HG02943 (cell line): ENCODE data around the gene CLTCL1.
A peak's percentile ranks its signal among the peaks of the same experiment; 100 is the strongest.
"Not testable (repeated sequence)": the region's sequence is repeated elsewhere in the genome, so short reads cannot be mapped to it uniquely, and the experiment has no call there.

Experiments used
- ATAC-seq: cut with Tn5 transposase; IDR thresholded peaks from one replicate; pipeline ENCODE4 v1.9.1; 2021; ENCODE audit warnings: mild to moderate bottlenecking, low read depth, moderate library complexity; ENCODE audit not compliant: unreplicated experiment

Gene CLTCL1

DNA sequence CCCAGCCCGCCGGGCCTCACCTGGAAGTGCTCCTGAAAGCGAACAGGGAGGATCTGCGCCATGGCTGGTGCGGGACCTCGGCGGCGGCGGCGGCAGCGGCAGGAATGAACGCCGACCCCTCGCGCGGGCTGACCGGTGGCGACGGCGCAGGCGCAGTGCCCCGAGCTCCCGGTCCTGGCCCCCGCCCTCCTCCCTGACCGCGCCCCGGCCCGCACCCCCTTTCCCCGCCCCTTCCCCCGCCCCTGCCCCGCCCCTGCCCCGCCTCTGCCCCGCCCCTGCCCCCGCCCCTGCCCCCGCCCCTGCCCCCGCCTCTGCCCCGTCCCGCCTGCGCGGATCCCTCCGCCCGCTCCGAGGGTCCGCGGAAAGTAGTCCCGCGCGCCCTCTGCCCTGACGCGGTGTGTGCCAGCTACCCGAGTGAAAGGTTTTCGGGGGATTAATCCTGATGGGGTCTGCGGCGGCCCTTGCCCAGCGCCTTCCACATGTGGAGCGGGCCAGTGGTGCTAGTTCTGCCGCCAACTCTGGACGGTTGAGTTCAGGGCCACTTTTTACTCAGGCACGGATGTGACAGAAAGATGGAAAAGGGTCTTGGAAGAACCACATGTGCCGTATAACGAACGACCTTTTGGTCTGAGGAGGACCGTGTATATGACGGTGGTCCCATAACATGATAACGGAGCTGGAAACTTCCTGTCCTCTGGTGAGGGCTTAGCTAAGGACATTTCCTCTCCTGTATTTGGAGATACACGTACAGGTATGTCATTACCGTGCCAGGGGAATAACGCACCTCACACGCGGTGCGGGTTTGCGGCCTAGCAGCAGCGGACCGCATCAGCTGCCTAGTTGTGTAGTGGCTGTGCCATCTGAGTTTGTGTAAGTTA lies at the start of gene CLTCL1:
TSS of gene CLTCL1 (minus strand) at position 140 of the 878 bp plus-strand sequence. CDS start at position 62, 78 bp downstream.
- ATAC-seq: peak; percentile 46

DNA sequence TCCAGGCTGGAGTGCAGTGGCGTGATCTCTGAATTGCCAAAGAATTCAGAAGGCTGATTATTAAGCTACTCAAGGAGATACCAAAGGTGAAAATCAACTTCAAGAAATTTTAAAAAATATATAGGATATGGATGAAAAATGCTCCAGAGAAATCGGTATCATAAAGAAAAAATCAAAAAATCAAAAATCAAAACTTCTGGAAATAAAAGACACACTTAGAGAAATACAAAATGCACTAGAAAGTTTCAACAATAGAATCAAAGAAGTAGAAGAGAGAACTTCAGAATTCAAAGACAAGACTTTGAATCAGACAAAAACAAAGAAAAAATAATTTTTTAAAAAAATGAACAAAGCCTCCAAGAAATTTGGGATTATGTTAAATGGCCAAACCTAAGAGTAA lies 45.6 kb upstream of the CLTCL1 start:
- no peak for ATAC-seq

DNA sequence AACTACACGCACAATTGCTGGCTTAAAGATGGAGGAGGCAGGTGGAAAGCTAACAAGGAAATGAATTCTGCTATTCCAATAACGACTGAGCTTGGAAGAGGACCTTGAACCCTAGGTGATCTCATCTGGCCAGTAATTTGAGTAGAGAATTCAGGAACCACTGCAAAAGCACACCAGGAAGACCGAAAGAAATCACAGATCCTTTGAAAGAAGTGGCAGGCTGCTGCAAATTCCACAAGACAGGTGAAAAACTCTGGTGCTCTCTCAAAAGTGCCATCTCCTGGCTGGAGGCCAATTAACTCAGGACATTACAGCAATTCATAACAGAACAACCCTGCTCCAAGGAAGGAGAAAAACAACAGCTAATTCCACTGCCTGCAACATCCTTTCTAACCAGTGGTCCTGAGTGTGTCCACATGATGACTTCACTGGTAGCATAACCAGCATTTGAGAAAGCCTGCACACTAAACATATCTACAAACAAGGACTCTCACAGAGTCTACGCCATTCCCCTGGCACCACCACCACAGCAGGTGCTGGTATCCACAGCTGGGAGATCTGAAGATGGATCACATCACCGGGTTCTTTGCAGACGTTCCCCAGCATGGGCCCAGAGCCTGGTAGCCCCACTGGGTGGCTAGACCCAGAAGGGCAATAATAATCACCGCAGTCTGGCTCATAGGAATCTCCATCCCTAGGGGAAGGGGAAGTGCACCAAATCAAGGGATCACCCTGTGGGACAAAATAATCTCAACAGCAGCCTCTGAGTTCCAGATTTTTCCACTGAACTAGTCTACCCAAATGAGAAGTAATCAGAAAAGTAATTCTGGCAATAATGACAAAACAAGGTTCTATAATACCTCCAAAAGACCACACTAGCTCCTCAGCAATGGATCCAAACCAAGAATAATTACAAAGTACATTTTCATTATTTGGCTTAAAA lies 44.9 kb upstream of the CLTCL1 start:
- no peak for ATAC-seq

DNA sequence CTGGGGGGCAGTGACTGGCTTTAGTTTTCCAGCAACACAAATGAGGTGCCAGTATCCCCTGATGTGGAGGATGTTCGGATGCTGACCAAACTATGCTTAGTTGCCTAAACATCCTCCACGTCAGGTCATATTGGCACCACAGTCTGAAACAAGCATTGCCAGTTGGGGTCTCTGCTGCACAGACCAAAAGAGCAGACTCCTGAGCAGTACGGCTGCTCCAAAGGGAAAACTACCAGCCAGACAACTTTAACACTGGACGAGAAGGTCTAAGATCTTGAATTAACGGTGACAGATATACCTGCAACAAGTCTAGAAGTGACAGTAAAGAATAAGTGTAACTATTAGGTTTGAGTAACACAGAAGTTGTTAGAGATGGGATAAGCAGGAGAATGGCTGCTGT lies 40.5 kb upstream of the CLTCL1 start:
- no peak for ATAC-seq

DNA sequence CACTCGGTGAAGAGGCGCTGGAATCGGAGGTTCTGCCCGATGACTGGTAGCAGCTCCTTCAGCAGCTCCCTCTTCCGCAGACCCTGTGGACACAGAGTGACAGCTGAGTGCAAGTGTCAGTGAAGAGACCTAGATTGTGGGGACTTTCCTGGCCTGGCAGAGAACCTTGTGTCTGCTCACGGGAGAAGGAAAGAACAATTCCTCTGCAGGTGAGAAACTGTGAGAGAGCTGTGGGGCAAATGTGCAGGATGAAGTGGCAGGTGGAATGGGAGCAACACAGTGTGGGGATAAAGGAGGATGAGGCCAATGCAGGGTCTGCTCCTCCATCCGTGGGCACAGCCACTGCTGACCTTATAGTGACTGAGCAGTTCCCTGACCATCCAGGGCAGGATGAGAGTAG lies 40.0 kb upstream of the CLTCL1 start:
- ATAC-seq: no peak

DNA sequence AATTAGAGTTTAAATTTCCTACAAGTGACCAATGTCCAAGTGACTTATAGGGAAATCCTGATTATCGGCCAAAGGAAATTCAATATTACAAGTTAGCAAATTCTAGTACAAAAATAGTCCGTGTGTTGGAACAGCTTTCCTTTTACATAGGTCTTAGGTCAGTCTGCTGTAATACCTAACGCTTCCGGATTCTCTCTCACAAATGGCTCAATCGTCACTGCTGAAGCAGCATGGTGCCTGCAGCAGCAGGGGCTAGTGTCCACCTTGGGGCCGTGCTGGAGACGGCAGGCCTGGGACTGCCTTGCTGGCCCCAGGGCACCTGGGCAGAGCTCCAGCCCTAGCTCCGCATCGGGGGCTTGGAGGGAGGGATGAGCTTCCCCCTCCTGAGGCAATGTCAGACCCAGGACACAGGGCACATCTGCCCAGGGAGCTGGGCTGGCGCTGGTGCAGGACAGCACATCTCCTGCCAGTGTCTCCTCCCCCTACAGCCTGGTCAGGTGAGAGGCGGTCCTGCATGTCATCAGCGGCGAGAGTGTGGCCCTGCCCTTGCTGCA lies 39.4 kb upstream of the CLTCL1 start:
- no peak for ATAC-seq

DNA sequence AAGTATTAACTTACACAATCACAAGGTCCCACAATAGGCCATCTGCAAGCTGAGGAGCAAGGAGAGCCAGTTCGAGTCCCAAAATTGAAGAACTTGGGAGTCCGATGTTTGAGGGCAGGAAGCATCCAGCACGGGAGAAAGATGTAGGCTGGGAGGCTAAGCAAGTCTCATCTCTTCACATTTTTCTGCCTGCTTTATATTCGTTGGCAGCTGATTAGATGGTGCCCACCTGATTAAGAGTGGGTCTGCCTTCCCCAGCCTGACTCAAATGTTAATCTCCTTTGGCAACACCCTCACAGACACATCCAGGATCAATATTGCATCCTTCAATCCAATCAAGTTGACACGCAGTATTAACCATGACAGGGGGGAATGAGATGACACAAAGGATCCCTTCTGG lies 38.7 kb upstream of the CLTCL1 start:
- ATAC-seq: not testable (repeated sequence)

DNA sequence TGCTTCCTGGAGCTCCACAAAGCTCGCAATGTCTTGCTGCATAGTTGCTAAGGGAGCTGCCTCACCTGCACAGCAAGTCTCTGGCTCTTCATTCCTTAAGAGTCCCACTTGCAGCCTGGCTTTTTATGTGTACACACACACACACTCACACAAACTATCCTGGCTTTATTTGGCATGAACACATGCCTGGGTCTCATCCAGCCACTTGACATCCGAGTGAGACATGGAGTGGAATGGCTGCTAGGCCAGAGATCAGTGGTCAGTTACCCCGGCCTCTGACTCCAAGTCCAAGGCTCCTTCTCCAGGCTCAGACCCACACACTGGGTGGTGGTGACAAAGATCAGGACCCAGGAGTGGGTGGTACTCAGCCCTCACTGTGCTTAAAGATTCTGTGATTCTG lies 37.9 kb upstream of the CLTCL1 start:
- ATAC-seq: no peak

DNA sequence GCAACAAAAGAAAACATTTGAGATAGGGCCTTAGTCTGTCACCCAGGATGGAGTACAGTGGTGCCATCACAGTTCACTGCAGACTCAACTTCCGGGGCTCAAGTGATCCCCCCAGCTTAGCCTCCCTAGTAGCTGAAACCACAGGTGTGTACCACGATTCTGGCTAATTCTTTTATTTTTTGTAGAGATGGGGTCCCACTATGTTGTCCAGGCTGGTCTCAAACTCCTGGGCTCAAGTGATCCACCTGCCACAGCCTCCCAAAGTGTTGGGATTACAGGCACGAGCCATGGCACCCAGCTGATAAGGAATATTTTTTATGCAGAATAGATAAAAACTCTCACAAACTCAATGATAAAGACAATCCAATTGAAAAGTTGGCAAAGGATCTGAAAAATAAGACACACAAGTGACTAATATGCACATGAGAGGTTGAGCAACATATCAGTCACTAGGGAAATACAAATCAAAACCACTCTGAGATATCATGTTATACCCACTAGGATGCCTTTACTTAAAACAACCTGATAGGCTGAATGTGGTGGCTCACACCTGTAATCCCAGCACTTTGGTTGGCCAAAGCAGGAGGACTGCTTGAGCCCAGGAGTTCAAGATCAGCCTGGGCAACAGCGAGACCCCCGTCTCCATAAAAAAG lies 33.9 kb upstream of the CLTCL1 start:
- ATAC-seq: no peak

DNA sequence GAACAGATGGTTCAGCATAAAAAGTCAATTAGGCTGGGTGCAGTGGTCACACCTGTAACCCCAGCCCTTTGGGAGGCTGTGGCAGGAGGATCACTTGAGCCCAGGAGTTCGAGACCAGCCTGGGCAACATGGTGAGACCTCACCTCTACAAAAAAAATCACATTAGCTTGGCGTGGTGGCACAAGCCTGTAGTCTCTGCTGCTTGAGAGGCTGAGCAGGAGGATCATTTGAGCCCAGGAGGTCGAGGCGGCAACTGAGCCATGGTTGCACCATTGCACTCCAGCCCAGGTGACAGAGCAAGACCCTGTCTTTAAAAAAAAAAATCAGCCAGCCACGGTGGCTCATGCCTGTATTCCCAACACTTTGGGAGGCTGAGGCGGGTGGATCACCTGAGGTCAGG lies 31.9 kb upstream of the CLTCL1 start:
- ATAC-seq: not testable (repeated sequence)

DNA sequence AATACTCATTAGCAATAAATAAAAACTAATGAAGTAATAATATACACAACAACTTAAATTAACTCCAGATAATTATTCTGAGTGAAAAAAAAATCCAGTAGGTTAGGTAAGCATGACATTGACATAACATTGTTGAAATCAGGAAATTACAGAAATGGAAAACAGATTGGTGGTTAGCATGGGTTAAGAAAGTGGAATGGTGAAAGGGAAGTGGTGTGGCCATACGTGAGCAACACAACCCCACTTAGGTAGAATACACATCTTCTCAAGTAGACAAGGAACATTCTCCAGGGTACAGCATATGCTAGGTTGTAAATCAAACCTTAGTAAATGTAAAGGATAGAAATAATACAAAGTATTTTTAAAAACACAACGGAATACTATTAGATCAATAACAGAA lies 30.2 kb upstream of the CLTCL1 start:
- no peak for ATAC-seq

DNA sequence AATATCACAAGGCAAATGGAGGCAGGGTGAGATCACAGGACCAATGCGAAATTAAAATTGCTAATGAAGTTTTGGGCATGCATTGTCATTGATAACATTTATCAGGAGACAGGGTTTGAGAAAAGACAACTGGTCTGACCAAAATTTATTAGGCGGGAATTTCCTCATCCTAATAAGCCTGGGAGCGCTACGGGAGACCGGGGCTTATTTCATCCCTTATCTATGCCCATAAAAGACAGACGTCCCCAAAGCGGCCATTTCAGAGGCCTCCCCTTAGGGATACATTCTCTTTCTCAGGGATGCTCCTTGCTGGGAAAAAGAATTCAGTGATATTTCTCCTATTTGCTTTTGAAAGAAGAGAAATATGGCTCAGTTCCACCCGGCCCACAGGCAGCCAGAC lies 28.6 kb upstream of the CLTCL1 start:
- ATAC-seq: not testable (repeated sequence)

DNA sequence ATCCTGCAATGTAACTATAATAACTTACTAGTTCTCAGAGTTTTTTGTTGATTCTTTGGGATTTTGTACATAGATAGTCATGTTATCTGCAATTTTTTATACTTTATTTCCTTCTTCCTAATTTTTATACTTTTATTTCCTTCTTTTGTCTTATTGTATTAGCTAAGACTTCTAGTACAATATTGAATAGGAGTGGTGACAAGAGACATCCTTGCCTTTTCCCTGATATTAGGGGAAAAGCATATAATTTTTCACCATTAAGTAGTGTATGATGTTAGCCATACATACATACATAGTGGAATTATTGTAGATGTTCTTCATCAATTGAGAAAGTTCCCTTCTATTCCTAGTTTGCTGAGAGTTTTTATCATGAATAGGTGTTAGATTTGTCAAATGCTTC lies 27.8 kb upstream of the CLTCL1 start:
- no peak for ATAC-seq

DNA sequence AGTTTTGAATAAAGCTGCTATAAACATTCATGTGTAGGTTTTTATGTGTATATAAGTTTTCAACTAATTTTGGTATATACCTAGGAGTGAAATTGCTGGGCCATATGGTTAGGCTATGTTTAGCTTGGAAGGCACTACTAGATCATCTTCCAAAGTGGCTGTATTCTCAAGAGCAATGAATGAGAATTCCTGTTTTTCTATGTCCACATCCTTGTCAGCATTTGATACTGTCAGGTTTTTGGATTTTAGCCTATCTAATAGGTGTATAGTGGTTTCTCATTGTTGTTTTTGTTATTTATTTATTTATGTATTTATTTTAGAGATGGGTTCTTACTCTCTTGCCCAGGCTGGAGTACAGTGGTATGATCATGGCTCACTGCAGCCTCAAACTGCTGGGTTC lies 26.3 kb upstream of the CLTCL1 start:
- ATAC-seq: no peak

DNA sequence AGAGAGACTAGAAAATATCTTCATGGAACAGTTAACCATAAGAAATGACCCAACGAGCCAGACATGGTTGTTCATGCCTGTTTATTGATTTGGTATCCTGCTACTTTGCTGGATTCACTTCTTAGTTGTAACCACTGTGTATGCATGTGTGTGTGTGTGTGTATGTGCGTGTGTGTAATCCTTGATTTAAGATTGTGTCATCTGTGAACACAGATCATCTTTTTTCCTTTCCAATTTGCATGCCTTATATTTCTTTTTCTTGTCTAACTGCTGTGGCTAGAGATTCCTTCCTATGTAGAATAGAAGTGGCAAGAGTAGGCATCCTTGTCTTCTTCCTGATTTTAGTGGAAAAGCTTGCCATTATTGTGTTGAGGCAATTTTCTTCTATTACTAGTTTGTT lies 16.4 kb upstream of the CLTCL1 start:
- no peak for ATAC-seq

DNA sequence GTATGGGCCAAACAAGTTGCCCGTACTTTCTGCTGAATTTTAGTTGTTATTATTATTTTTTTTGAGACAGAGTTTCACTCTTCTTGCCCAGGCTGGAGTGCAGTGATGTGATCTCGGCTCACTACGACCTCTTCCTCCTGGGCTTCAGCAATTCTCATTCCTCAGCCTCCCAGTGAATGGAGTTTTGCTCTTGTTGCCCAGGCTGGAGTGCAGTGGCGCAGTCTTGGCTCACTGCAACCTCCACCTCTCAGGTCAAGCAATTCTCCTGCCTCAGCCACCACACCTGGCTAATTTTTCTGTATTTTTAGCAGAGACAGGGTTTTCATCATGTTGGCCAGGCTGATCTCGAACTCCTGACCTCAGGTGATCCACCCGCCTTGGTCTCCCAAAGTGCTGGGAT lies 15.0 kb upstream of the CLTCL1 start:
- ATAC-seq: not testable (repeated sequence)

DNA sequence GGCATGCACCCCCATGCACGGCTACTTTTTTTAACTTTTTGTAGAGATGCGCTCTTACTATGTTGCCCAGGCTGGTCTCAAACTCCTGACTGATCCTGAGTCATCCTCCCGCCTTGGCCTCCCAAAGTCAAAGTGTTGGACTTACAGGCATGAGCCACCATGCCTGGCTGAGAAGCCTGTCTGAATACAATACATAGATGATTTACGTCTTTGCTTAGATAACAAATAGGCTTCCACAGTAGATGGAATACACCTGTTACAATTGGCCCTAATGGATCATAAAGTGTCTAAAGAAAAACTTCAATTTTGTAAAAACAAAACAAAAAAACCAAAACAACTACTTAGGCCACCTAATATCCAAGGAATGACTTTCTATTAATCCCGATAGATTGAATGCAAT lies 13.0 kb upstream of the CLTCL1 start:
- no peak for ATAC-seq

DNA sequence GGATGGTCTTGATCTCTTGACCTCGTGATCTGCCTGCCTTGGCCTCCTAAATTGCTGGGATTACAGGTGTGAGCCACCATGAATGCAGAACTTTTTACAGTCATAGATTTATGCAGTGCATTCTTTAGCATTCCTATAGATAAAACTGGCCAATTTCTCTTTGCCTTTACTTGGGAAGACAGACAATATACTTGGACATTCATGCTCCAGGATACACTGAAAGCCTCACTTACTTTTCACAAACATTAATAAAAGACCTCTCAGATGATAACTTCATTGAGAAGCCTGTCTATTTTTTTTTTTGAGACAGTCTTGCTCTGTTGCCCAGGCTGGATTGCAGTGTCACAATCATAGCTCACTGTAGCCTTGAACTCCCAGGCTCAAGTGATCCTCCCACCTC lies 12.3 kb upstream of the CLTCL1 start:
- no peak for ATAC-seq

DNA sequence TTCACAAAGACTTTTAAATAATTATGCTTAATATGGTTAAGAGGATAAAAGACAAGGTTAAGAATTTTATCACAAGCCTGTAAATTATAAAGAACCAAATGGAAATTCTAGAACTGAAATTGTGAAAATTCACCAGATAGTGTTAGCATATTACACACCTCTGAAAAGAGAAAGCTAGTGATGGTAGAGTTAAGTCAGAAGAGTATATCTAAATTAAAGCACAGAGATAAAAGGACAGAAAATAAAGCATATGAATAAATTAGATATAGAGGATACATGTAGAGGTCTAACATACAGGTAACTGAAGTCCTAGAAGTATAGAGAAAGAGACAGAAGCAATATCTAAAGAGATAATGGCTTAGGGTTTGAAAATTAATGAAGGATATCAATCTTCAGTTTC lies 4.2 kb upstream of the CLTCL1 start:
- no peak for ATAC-seq

DNA sequence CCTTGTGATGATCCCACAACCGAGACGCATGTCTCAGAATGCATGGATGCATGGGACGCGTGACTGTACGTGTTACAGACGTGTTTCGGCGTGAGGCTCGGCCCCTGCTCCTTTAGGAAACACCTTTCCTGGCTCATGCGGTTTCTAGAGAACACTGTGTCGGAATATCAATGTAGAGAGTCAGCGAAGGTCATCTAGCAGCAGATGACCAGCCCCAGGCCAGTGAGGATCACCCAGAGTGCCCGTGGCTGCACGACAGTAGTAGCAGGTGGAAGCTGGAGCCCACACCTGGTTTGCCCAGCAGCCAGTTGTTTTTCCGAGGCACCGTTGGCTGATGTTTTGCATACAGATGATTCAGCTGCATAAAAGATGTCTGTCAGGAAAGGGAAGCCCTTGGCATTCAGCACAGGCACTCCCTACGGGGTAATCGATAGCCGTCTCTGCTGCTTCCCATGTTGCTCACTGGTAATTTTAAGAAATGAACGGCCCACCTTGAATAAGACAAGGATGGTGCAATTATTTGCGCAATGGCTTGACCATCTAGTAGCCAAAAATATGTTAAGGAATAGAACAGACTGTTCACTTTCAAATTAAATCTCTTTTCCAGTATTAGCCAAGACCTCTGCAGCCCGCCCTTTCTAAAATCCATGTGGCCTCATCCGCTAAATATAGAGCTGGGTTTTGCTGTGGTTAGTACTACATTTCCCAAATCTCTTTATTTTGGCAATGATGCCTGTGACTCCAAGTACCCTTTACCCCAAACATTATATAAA lies 1.1 kb upstream of the CLTCL1 start:
- ATAC-seq: no peak
